ENCODE results near the gene COL9A3. TPM values are rescaled to one million over a fixed set of nuclear protein-coding genes. Genes with fewer than 3 reads are reported as not detected.

COL9A3 gene
- total RNA-seq, 2 experiments from 2014 or later = not detected

DNA sequence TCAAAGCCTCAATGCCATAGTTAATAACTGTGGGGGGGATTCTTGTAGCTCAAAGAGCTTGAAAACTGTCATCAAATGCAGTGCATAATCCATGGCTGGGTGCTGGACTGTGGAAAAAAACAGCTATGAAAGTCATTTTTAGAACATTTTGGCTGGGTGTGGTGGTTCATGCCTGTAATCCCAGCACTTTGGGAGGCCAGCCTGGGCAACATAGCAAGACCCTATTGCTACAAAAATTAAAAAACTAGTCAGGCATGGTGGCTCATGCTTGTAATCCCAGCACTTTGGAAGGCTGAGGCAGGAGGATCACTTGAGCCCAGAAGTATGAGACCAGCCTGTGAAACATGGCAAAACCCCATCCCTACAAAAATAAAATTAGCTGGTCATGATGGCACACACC, 32.6 kb downstream of the COL9A3 start:
- no peak overlapping the region for H3K4me3 ChIP-seq (ENCODE audit: low read length)
- intact Hi-C loops (cut with DNase I, micrococcal nuclease) = no loop called here
- peaks cover 22% of the 10 kb centered on the region for H3K36me3 ChIP-seq (ENCODE audit: insufficient read depth, low read length)
- ATAC-seq (ENCODE audit: poor library complexity) (no peak), DNase-seq (no peak)
- Mint-ChIP-seq H3K4me3 (no peak overlapping the region), H3K9me3 (no peaks in the 10 kb centered on the region), H3K27ac (no peak overlapping the region), H3K4me1 (ENCODE audit: low read depth) (no peaks in the 10 kb centered on the region), H3K27me3 (no peaks in the 10 kb centered on the region), H3K36me3 (ENCODE audit: low read depth) (peaks cover 28% of the 10 kb centered on the region)
- no peak for TF ChIP-seq CTCF (IDR thresholded peaks at IDR 0.05)
- ChIA-PET POLR2A (no interaction called here), CTCF (no interaction called here)
- H3K27me3 ChIP-seq (ENCODE audit: control insufficient read depth in 1 of 2, insufficient read depth in 2 of 2, low read length in 2 of 2) = no peaks in the 10 kb centered on the region
- no peaks in the 10 kb centered on the region for H3K4me1 ChIP-seq (ENCODE audit: insufficient read depth, low read length)
- no peak overlapping the region for H3K27ac ChIP-seq (ENCODE audit: low read depth in 1 of 2, low read length in 2 of 2)
- no peaks in the 10 kb centered on the region for H3K9me3 ChIP-seq (ENCODE audit: control insufficient read depth in 1 of 2, insufficient read depth in 1 of 2, low read length in 2 of 2)

DNA sequence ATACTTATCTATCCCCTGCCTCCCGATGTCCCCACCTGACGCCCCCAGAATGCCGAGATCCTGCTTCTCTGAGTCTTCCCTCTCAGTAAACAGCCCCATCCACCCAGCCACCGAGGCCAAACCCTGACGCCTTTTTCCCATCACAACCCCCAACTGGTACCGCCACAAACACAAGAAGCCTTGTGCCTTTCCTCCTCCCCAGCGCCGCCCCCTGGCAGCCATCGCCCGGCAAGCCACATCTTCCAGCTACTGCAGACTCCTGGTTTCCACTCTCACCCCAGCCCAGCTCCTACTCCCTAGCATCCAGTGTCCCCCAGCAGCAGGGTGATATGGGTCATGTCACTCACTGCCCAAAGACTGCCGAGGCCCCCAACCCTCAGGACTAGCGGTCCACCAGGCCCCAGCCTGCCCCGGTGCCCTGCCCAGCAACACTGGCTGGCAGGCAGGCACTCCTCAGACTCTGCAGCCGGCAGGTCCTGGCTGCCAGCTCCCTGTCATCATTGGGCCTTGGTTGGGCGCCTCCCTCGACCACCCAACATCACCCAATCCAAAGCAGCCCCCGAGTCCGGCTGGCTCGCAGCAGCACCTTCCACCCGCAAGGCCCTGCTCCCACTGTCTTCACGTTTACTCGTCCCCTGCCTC, 33.6 kb downstream of the COL9A3 start:
- H3K36me3 ChIP-seq (ENCODE audit: insufficient read depth, low read length) = peaks cover 22% of the 10 kb centered on the region
- no peak overlapping the region for H3K4me3 Mint-ChIP-seq
- H3K27ac Mint-ChIP-seq = no peak overlapping the region

DNA sequence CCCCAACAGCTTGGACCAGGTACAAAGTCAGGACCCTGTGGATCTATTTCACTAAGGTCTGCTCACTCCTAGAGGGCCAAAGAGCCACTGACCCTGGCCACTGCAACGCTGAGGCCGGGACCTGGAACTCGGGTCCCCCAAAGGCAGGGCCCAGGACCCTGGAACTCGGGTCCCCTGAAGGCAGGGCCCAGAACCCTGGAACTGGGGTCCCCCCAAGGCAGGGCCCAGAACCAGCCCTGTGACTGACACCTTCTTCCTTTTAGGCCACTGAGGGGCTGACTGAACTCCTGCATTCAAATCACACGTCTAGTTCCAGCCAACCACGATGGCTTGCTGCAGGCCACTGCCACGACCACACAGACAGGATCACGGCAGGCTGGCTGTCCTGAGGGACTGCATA, 35.3 kb downstream of the COL9A3 start:
- CTCF ChIA-PET = no interaction called here
- H3K27ac Mint-ChIP-seq = no peak overlapping the region
- POLR2A ChIA-PET = no interaction called here

More for the DNA sequence above, 33.6 kb downstream of the COL9A3 start:
- no peak for DNase-seq
- H3K27ac ChIP-seq (ENCODE audit: low read depth in 1 of 2, low read length in 2 of 2) = no peak overlapping the region
- H3K27me3 Mint-ChIP-seq = no peaks in the 10 kb centered on the region
- H3K4me1 ChIP-seq (ENCODE audit: insufficient read depth, low read length) = no peaks in the 10 kb centered on the region
- no peak overlapping the region for H3K4me3 ChIP-seq (ENCODE audit: low read length)
- POLR2A ChIA-PET = no interaction called here
- no peak for ATAC-seq (ENCODE audit: poor library complexity)
- TF ChIP-seq CTCF (IDR thresholded peaks at IDR 0.05) = no peak
- CTCF ChIA-PET = no interaction called here
- H3K4me1 Mint-ChIP-seq (ENCODE audit: low read depth) = no peaks in the 10 kb centered on the region
- peaks cover 34% of the 10 kb centered on the region for H3K36me3 Mint-ChIP-seq (ENCODE audit: low read depth)
- H3K9me3 ChIP-seq (ENCODE audit: control insufficient read depth in 1 of 2, insufficient read depth in 1 of 2, low read length in 2 of 2) = no peaks in the 10 kb centered on the region
- no peaks in the 10 kb centered on the region for H3K9me3 Mint-ChIP-seq
- intact Hi-C loops (cut with DNase I, micrococcal nuclease) = no loop called here
- H3K27me3 ChIP-seq (ENCODE audit: control insufficient read depth in 1 of 2, insufficient read depth in 2 of 2, low read length in 2 of 2) = no peaks in the 10 kb centered on the region

More for the DNA sequence above, 35.3 kb downstream of the COL9A3 start:
- no peaks in the 10 kb centered on the region for H3K27me3 ChIP-seq (ENCODE audit: control insufficient read depth in 1 of 2, insufficient read depth in 2 of 2, low read length in 2 of 2)
- no peak overlapping the region for H3K4me3 ChIP-seq (ENCODE audit: low read length)
- Mint-ChIP-seq H3K4me3 (no peak overlapping the region), H3K36me3 (ENCODE audit: low read depth) (peaks cover 39% of the 10 kb centered on the region), H3K27me3 (no peaks in the 10 kb centered on the region), H3K9me3 (no peaks in the 10 kb centered on the region), H3K4me1 (ENCODE audit: low read depth) (no peaks in the 10 kb centered on the region)
- no peak for TF ChIP-seq CTCF (IDR thresholded peaks at IDR 0.05)
- no peak for DNase-seq
- H3K27ac ChIP-seq (ENCODE audit: low read depth in 1 of 2, low read length in 2 of 2) = no peak overlapping the region
- intact Hi-C loops (cut with DNase I, micrococcal nuclease) = no loop called here
- peaks cover 19% of the 10 kb centered on the region for H3K36me3 ChIP-seq (ENCODE audit: insufficient read depth, low read length)
- no peaks in the 10 kb centered on the region for H3K4me1 ChIP-seq (ENCODE audit: insufficient read depth, low read length)
- no peak for ATAC-seq (ENCODE audit: poor library complexity)
- H3K9me3 ChIP-seq (ENCODE audit: control insufficient read depth in 1 of 2, insufficient read depth in 1 of 2, low read length in 2 of 2) = no peaks in the 10 kb centered on the region
